Effector CD8-positive, alpha-beta T cell (primary cell): ENCODE data around the gene ATF3.
"Not testable (repeated sequence)": the region's sequence is repeated elsewhere in the genome, so short reads cannot be mapped to it uniquely, and the experiment has no call there.

ENCODE experiments used
- DNase-seq: peaks from one replicate; lab custom pipeline; 2025; lab: John Stamatoyannopoulos, UW

The ATF3 gene

GRCh38 chr1:212628046-212628445 lies 19.5 kb downstream of the ATF3 start:
- DNase-seq, result no peak

- DNase-seq, result no peak
Observed at GRCh38 chr1:212628813-212629415, 20.4 kb downstream of the ATF3 start.

GRCh38 chr1:212629450-212630157 lies 21.0 kb downstream of the ATF3 start:
- DNase-seq, result no peak

GRCh38 chr1:212630158-212630900 lies 21.8 kb downstream of the ATF3 start:
- DNase-seq, result peak; percentile 21

- no peak for DNase-seq
Observed at GRCh38 chr1:212633161-212633560, 24.6 kb downstream of the ATF3 start.

GRCh38 chr1:212634252-212634651 lies 25.7 kb downstream of the ATF3 start:
- DNase-seq, result no peak

GRCh38 chr1:212635141-212635631 lies 26.6 kb downstream of the ATF3 start:
- DNase-seq, result no peak

- DNase-seq, result no peak
Observed at GRCh38 chr1:212637902-212638301, 29.3 kb downstream of the ATF3 start.

GRCh38 chr1:212638492-212639151 lies 30.1 kb downstream of the ATF3 start:
- no peak for DNase-seq

GRCh38 chr1:212639524-212639923 lies 31.0 kb downstream of the ATF3 start:
- DNase-seq, result not testable (repeated sequence)

- no peak for DNase-seq
Observed at GRCh38 chr1:212640223-212640878, 31.8 kb downstream of the ATF3 start.

GRCh38 chr1:212641956-212642355 lies 33.4 kb downstream of the ATF3 start:
- DNase-seq, result no peak

GRCh38 chr1:212643877-212644276 lies 35.3 kb downstream of the ATF3 start:
- DNase-seq, result no peak

- DNase-seq, result no peak
Observed at GRCh38 chr1:212644866-212645545, 36.4 kb downstream of the ATF3 start.

- no peak for DNase-seq
Observed at GRCh38 chr1:212645546-212646543, 37.3 kb downstream of the ATF3 start.

- DNase-seq, result no peak
Observed at GRCh38 chr1:212646588-212646987, 38.0 kb downstream of the ATF3 start.

- DNase-seq, result no peak
Observed at GRCh38 chr1:212647004-212647403, 38.4 kb downstream of the ATF3 start.

GRCh38 chr1:212648431-212648830 lies 39.9 kb downstream of the ATF3 start:
- DNase-seq, result no peak

- DNase-seq, result no peak
Observed at GRCh38 chr1:212649020-212649419, 40.5 kb downstream of the ATF3 start.

- DNase-seq, result no peak
Observed at GRCh38 chr1:212650228-212650627, 41.7 kb downstream of the ATF3 start.
